Karpas-422 (cell line): ENCODE data around the gene BDKRB1. TPM values are rescaled to one million over a fixed set of nuclear protein-coding genes. Genes with fewer than 3 reads are reported as not detected.

ENCODE experiments used
- DNase-seq: peaks from one replicate; pipeline ENCODE4 v3.0.0-alpha.2; 2015
- H2AFZ ChIP-seq: fragments of 200-600 bp; sonication (generic); 2 replicates; pipeline ENCODE4 v1.6.1; 2014; ENCODE audit warnings: antibody characterized with exemption, low read length, mixed read lengths
- H3K27ac ChIP-seq: fragments of 200-600 bp; sonication (generic); 2 replicates; pipeline ENCODE4 v1.5.1; 2014; ENCODE audit warnings: mild to moderate bottlenecking, low read length, moderate library complexity
- H3K27me3 ChIP-seq: fragments of 200-600 bp; sonication (generic); 2 replicates; pipeline ENCODE4 v1.6.1; 2014; ENCODE audit warnings: low read length, mixed read lengths
- H3K36me3 ChIP-seq: fragments of 200-600 bp; sonication (generic); 2 replicates; pipeline ENCODE4 v1.6.1; 2014; ENCODE audit warnings: low read length, mixed read lengths; ENCODE audit not compliant: insufficient read depth
- H3K4me1 ChIP-seq: fragments of 200-600 bp; sonication (generic); 2 replicates; pipeline ENCODE4 v1.6.1; 2014; ENCODE audit warnings: mild to moderate bottlenecking, low read length, mixed read lengths
- H3K4me2 ChIP-seq: fragments of 200-600 bp; sonication (generic); 2 replicates; pipeline ENCODE4 v1.6.1; 2014; ENCODE audit warnings: low read length, low read depth, mild to moderate bottlenecking; ENCODE audit not compliant: poor library complexity, severe bottlenecking
- H3K4me3 ChIP-seq: fragments of 200-600 bp; sonication (generic); 2 replicates; pipeline ENCODE4 v1.5.1; 2014; ENCODE audit warnings: mild to moderate bottlenecking, antibody characterized with exemption, low read length, mixed read lengths
- H3K79me2 ChIP-seq: fragments of 200-600 bp; sonication (generic); 2 replicates; pipeline ENCODE4 v1.6.1; 2014; ENCODE audit warnings: mild to moderate bottlenecking, low read length, mixed read lengths
- H3K9ac ChIP-seq: fragments of 200-600 bp; sonication (generic); 2 replicates; pipeline ENCODE4 v1.6.0; 2014; ENCODE audit warnings: low read length
- H3K9me2 ChIP-seq: fragments of 200-600 bp; sonication (generic), shearing (Covaris generic); replicated peaks from 2 replicates; pipeline ENCODE4 v1.6.0; 2014; ENCODE audit warnings: mild to moderate bottlenecking, low read length, moderate library complexity; ENCODE audit not compliant: insufficient read depth
- H3K9me3 ChIP-seq: fragments of 300-700, 200-600 bp; sonication (generic); 2 replicates; pipeline ENCODE4 v1.6.1; 2014; ENCODE audit warnings: low read length, mixed read lengths
- H4K20me1 ChIP-seq: fragments of 200-600 bp; sonication (generic); 2 replicates; pipeline ENCODE4 v1.6.1; 2014; ENCODE audit warnings: mild to moderate bottlenecking, antibody characterized with exemption, low read length, low read depth; ENCODE audit not compliant: insufficient read depth
- total RNA-seq: library from RNA; depleted of rRNA; stranded (reverse); fragments of >200 nt; shearing (Covaris generic); gene quantifications from 2 replicates; pipeline ENCODE4 v1.2.3, GENCODE V29; 2014; ENCODE audit warnings: low replicate concordance

The BDKRB1 gene
- total RNA-seq, 1 experiment from 2014 or later: not detected

GRCh38 chr14:96257056-96257455 is 1.0 kb downstream of the BDKRB1 start:
- no peaks in the 10 kb centered on the region for H3K9me3 ChIP-seq
- DNase-seq: no peak
- no peak overlapping the region for H3K4me3 ChIP-seq
- no peak overlapping the region for H3K9ac ChIP-seq
- H2AFZ ChIP-seq: no peak overlapping the region
- no peaks in the 10 kb centered on the region for H4K20me1 ChIP-seq
- H3K79me2 ChIP-seq: no peaks in the 10 kb centered on the region
- no peak overlapping the region for H3K27ac ChIP-seq
- no peaks in the 10 kb centered on the region for H3K36me3 ChIP-seq
- no peaks in the 10 kb centered on the region for H3K9me2 ChIP-seq
- H3K4me2 ChIP-seq: no peak overlapping the region
- no peaks in the 10 kb centered on the region for H3K4me1 ChIP-seq
- H3K27me3 ChIP-seq: no peaks in the 10 kb centered on the region

- no peaks in the 10 kb centered on the region for H3K27me3 ChIP-seq
- H3K9me2 ChIP-seq: no peaks in the 10 kb centered on the region
- H3K9ac ChIP-seq: no peak overlapping the region
- no peak overlapping the region for H2AFZ ChIP-seq
- no peak overlapping the region for H3K4me3 ChIP-seq
- no peaks in the 10 kb centered on the region for H3K4me1 ChIP-seq
- no peaks in the 10 kb centered on the region for H4K20me1 ChIP-seq
- H3K27ac ChIP-seq: no peak overlapping the region
- no peaks in the 10 kb centered on the region for H3K79me2 ChIP-seq
- no peaks in the 10 kb centered on the region for H3K36me3 ChIP-seq
- H3K4me2 ChIP-seq: no peak overlapping the region
- no peak for DNase-seq
- no peaks in the 10 kb centered on the region for H3K9me3 ChIP-seq
Observed at GRCh38 chr14:96257900-96258299, 1.9 kb downstream of the BDKRB1 start.

- Histone ChIP-seq H4K20me1 (no peaks in the 10 kb centered on the region), H3K4me2 (no peak overlapping the region), H3K4me3 (no peak overlapping the region), H3K4me1 (no peaks in the 10 kb centered on the region), H3K9me2 (no peaks in the 10 kb centered on the region), H3K9me3 (no peaks in the 10 kb centered on the region), H3K9ac (no peak overlapping the region), H2AFZ (no peak overlapping the region), H3K79me2 (no peaks in the 10 kb centered on the region), H3K36me3 (no peaks in the 10 kb centered on the region), H3K27me3 (no peaks in the 10 kb centered on the region), H3K27ac (no peak overlapping the region)
- DNase-seq: no peak
Observed at GRCh38 chr14:96260341-96260821, 4.4 kb downstream of the BDKRB1 start.

- no peak overlapping the region for H3K9ac ChIP-seq
Observed at GRCh38 chr14:96261053-96261452, 5.0 kb downstream of the BDKRB1 start.

GRCh38 chr14:96261772-96262655 is 6.0 kb downstream of the BDKRB1 start:
- no peak overlapping the region for H2AFZ ChIP-seq
- H3K4me1 ChIP-seq: no peaks in the 10 kb centered on the region
- H3K27me3 ChIP-seq: no peaks in the 10 kb centered on the region
- H3K9me3 ChIP-seq: no peaks in the 10 kb centered on the region
- H3K9me2 ChIP-seq: no peaks in the 10 kb centered on the region
- no peaks in the 10 kb centered on the region for H4K20me1 ChIP-seq
- no peak overlapping the region for H3K4me3 ChIP-seq
- no peak overlapping the region for H3K9ac ChIP-seq
- no peak for DNase-seq
- no peak overlapping the region for H3K27ac ChIP-seq
- H3K79me2 ChIP-seq: no peaks in the 10 kb centered on the region
- H3K4me2 ChIP-seq: no peak overlapping the region
- no peaks in the 10 kb centered on the region for H3K36me3 ChIP-seq

More at GRCh38 chr14:96261053-96261452, 5.0 kb downstream of the BDKRB1 start:
- Histone ChIP-seq H3K4me2 (no peak overlapping the region), H3K27me3 (no peaks in the 10 kb centered on the region), H4K20me1 (no peaks in the 10 kb centered on the region), H3K27ac (no peak overlapping the region), H3K36me3 (no peaks in the 10 kb centered on the region), H3K4me1 (no peaks in the 10 kb centered on the region), H3K4me3 (no peak overlapping the region), H3K9me3 (no peaks in the 10 kb centered on the region), H2AFZ (no peak overlapping the region), H3K79me2 (no peaks in the 10 kb centered on the region), H3K9me2 (no peaks in the 10 kb centered on the region)
- no peak for DNase-seq

- no peak overlapping the region for H3K27ac ChIP-seq
- H3K4me3 ChIP-seq: no peak overlapping the region
- peak; percentile 70 for DNase-seq
- no peaks in the 10 kb centered on the region for H3K27me3 ChIP-seq
- no peaks in the 10 kb centered on the region for H3K79me2 ChIP-seq
- H3K4me1 ChIP-seq: no peaks in the 10 kb centered on the region
- H2AFZ ChIP-seq: no peak overlapping the region
- H3K4me2 ChIP-seq: no peak overlapping the region
- H3K9me2 ChIP-seq: no peaks in the 10 kb centered on the region
- no peaks in the 10 kb centered on the region for H3K36me3 ChIP-seq
- no peaks in the 10 kb centered on the region; the same call in 1 of the 2 replicates for H4K20me1 ChIP-seq
- H3K9ac ChIP-seq: no peak overlapping the region
- H3K9me3 ChIP-seq: no peaks in the 10 kb centered on the region
Observed at GRCh38 chr14:96263347-96264199, 7.6 kb downstream of the BDKRB1 start.

GRCh38 chr14:96264200-96264553 is 8.2 kb downstream of the BDKRB1 start:
- Histone ChIP-seq H3K27ac (no peak overlapping the region), H3K9ac (no peak overlapping the region), H3K27me3 (no peaks in the 10 kb centered on the region), H3K79me2 (no peaks in the 10 kb centered on the region), H3K4me3 (no peak overlapping the region), H4K20me1 (no peaks in the 10 kb centered on the region; the same call in 1 of the 2 replicates), H3K9me2 (no peaks in the 10 kb centered on the region), H3K4me1 (no peaks in the 10 kb centered on the region), H3K4me2 (no peak overlapping the region), H2AFZ (no peak overlapping the region), H3K36me3 (no peaks in the 10 kb centered on the region), H3K9me3 (no peaks in the 10 kb centered on the region)
- DNase-seq: no peak

- Histone ChIP-seq H3K9ac (no peak overlapping the region), H3K9me3 (no peaks in the 10 kb centered on the region), H3K27ac (no peak overlapping the region), H3K4me2 (no peak overlapping the region), H3K36me3 (no peaks in the 10 kb centered on the region), H3K9me2 (no peaks in the 10 kb centered on the region), H3K4me1 (no peaks in the 10 kb centered on the region), H3K79me2 (no peaks in the 10 kb centered on the region), H2AFZ (no peak overlapping the region), H3K4me3 (no peak overlapping the region), H4K20me1 (no peaks in the 10 kb centered on the region; the same call in 1 of the 2 replicates), H3K27me3 (no peaks in the 10 kb centered on the region)
- DNase-seq: no peak
Observed at GRCh38 chr14:96264853-96265252, 8.8 kb downstream of the BDKRB1 start.
